ENCODE measurements around the gene FAM13A.

FAM13A gene

DNA sequence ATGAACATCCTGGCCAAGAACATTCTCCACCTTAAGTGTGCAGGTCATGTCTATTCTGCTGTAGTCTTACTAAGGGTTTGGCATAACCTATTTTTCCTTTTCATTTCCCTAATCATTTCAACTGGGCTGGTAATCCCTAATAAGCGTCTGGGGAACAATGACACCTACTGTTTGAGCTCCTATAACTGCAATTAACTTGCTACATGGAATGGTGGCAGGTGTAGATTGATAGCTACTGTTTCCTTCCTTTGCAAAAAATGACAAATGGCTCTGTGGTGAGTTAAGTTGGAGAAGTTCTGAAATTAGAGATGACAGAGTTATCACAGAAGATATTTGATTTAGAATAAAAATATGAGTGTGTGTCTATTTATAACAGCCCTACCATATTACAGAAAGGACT is 254.8 kb downstream of the FAM13A start:
- no peak for DNase-seq (ENCODE audit: low read depth)
- TF ChIP-seq MAX (IDR thresholded peaks at IDR 0.05; ENCODE audit: low read depth, low read length) (no peak), MYC (IDR thresholded peaks at IDR 0.05; ENCODE audit: low read depth, low read length) (no peak), POLR2A (IDR thresholded peaks at IDR 0.05; ENCODE audit: extremely low read depth, insufficient read length) (no peak), CTCF (IDR thresholded peaks at IDR 0.05; ENCODE audit: low read depth, low read length) (no peak)
- no peak overlapping the region for H3K4me3 ChIP-seq (ENCODE audit: low read depth, low read length)

DNA sequence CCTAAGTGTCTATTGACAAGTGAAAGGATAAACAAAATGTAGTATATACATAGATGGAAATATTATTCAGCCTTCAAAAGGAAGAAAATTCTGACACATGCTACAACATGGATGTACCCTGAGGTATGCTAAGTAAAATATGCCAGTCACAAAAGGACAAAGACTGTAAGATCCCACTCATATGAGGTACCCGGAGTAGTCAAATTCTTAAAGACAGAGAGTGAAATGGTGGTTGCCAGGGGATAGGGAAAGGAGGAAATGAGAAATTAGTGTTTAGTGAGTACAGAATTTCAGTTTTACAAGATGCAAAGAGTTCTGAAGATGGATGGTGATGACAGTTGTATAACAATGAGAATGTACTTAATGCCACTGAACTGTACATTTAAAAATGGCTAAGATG is 257.1 kb downstream of the FAM13A start:
- DNase-seq (ENCODE audit: low read depth) = no peak
- no peak overlapping the region for H3K4me3 ChIP-seq (ENCODE audit: low read depth, low read length)
- TF ChIP-seq CTCF (IDR thresholded peaks at IDR 0.05; ENCODE audit: low read depth, low read length) (no peak), MYC (IDR thresholded peaks at IDR 0.05; ENCODE audit: low read depth, low read length) (no peak), MAX (IDR thresholded peaks at IDR 0.05; ENCODE audit: low read depth, low read length) (no peak)

GRCh38 chr4:88797725-88798124 is 259.3 kb downstream of the FAM13A start:
- TF ChIP-seq MAX (IDR thresholded peaks at IDR 0.05; ENCODE audit: low read depth, low read length) (no peak), POLR2A (IDR thresholded peaks at IDR 0.05; ENCODE audit: extremely low read depth, insufficient read length) (no peak), MYC (IDR thresholded peaks at IDR 0.05; ENCODE audit: low read depth, low read length) (no peak), CTCF (IDR thresholded peaks at IDR 0.05; ENCODE audit: low read depth, low read length) (no peak)
- no peak overlapping the region for H3K4me3 ChIP-seq (ENCODE audit: low read depth, low read length)
- DNase-seq (ENCODE audit: low read depth) = no peak

DNA sequence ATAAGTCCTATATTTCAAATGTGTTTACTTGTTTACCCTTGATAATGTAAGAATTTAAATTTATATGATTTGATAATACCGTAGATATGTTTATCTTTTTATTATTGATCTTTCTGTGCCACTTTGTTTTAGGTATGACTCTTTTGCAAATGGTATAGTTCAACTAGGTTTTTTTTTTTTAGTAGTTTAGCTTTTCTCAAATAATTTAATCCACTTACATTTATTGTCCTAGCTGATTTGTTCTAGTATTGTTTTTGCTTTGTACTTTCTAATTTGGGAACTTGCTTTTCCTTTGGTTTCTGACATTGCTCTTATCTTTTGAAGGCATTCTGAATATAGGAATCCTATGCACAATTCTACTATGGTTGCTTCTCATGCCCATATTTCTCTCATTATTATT is 260.4 kb downstream of the FAM13A start:
- H3K4me3 ChIP-seq (ENCODE audit: low read depth, low read length) = no peak overlapping the region
- no peak for DNase-seq (ENCODE audit: low read depth)
- TF ChIP-seq POLR2A (IDR thresholded peaks at IDR 0.05; ENCODE audit: extremely low read depth, insufficient read length) = no peak
- no peak for TF ChIP-seq MAX (IDR thresholded peaks at IDR 0.05; ENCODE audit: low read depth, low read length)
- no peak for TF ChIP-seq CTCF (IDR thresholded peaks at IDR 0.05; ENCODE audit: low read depth, low read length)
- TF ChIP-seq MYC (IDR thresholded peaks at IDR 0.05; ENCODE audit: low read depth, low read length) = no peak

- no peak overlapping the region for H3K4me3 ChIP-seq (ENCODE audit: low read depth, low read length)
- no peak for TF ChIP-seq POLR2A (IDR thresholded peaks at IDR 0.05; ENCODE audit: extremely low read depth, insufficient read length)
- TF ChIP-seq MYC (IDR thresholded peaks at IDR 0.05; ENCODE audit: low read depth, low read length) = no peak
- DNase-seq (ENCODE audit: low read depth) = no peak
Measured at GRCh38 chr4:88794952-88795351, 262.0 kb downstream of the FAM13A start.

GRCh38 chr4:88794087-88794690 is 262.8 kb downstream of the FAM13A start:
- H3K4me3 ChIP-seq (ENCODE audit: low read depth, low read length) = no peak overlapping the region
- TF ChIP-seq MAX (IDR thresholded peaks at IDR 0.05; ENCODE audit: low read depth, low read length) = no peak
- TF ChIP-seq CTCF (IDR thresholded peaks at IDR 0.05; ENCODE audit: low read depth, low read length) = no peak
- no peak for TF ChIP-seq MYC (IDR thresholded peaks at IDR 0.05; ENCODE audit: low read depth, low read length)
- no peak for TF ChIP-seq POLR2A (IDR thresholded peaks at IDR 0.05; ENCODE audit: extremely low read depth, insufficient read length)
- no peak for DNase-seq (ENCODE audit: low read depth)
